GM19395 (cell line): ENCODE results near the gene PPARA.

Experiments
- ATAC-seq: cut with Tn5 transposase; IDR thresholded peaks from one replicate; pipeline ENCODE4 v1.9.1; 2021; ENCODE audit warnings: mild to moderate bottlenecking, moderate library complexity; ENCODE audit not compliant: unreplicated experiment

The PPARA gene

GRCh38 chr22:46202897-46203600 is 52.7 kb downstream of the PPARA start:
- ATAC-seq: no peak

GRCh38 chr22:46203601-46203980 is 53.3 kb downstream of the PPARA start:
- ATAC-seq: no peak

- ATAC-seq: no peak
Observed at GRCh38 chr22:46209262-46209661, 58.9 kb downstream of the PPARA start.

GRCh38 chr22:46212195-46212594 is 61.9 kb downstream of the PPARA start:
- ATAC-seq: no peak

- no peak for ATAC-seq
Observed at GRCh38 chr22:46213052-46213451, 62.7 kb downstream of the PPARA start.

GRCh38 chr22:46214149-46214548 is 63.8 kb downstream of the PPARA start:
- no peak for ATAC-seq

- ATAC-seq: no peak
Observed at GRCh38 chr22:46214616-46215015, 64.3 kb downstream of the PPARA start.

GRCh38 chr22:46219636-46220035 is 69.3 kb downstream of the PPARA start:
- ATAC-seq: no peak

- ATAC-seq: no peak
Observed at GRCh38 chr22:46220921-46221320, 70.6 kb downstream of the PPARA start.

- ATAC-seq: no peak
Observed at GRCh38 chr22:46224044-46224897, 73.9 kb downstream of the PPARA start.

- no peak for ATAC-seq
Observed at GRCh38 chr22:46224898-46225290, 74.6 kb downstream of the PPARA start.

- no peak for ATAC-seq
Observed at GRCh38 chr22:46225631-46226030, 75.3 kb downstream of the PPARA start.

GRCh38 chr22:46226577-46226976 is 76.3 kb downstream of the PPARA start:
- ATAC-seq: no peak

GRCh38 chr22:46229701-46230100 is 79.4 kb downstream of the PPARA start:
- no peak for ATAC-seq

GRCh38 chr22:46230262-46230901 is 80.1 kb downstream of the PPARA start:
- ATAC-seq: no peak

- ATAC-seq: no peak
Observed at GRCh38 chr22:46233231-46233630, 82.9 kb downstream of the PPARA start.

GRCh38 chr22:46234969-46235368 is 84.6 kb downstream of the PPARA start:
- ATAC-seq: no peak

- ATAC-seq: no peak
Observed at GRCh38 chr22:46237453-46238124, 87.3 kb downstream of the PPARA start.

- ATAC-seq: no peak
Observed at GRCh38 chr22:46238541-46238940, 88.2 kb downstream of the PPARA start.

- ATAC-seq: no peak
Observed at GRCh38 chr22:46239261-46240048, 89.1 kb downstream of the PPARA start.
